IMR-90 (cell line): ENCODE measurements around the gene P3R3URF.

Experiments used
- CTCF ChIP-seq: conservative IDR thresholded peaks from 2 replicates; pipeline ENCODE4 v1.5.1; 2012; ENCODE audit warnings: mild to moderate bottlenecking, low read depth, low read length, improper control_type of control experiment
- MAFK ChIP-seq: IDR thresholded peaks from 2 replicates; pipeline ENCODE4 v1.6.1; 2012; ENCODE audit warnings: low read depth, low read length, improper control_type of control experiment
- MAZ ChIP-seq: IDR thresholded peaks from 2 replicates; pipeline ENCODE4 v1.6.1; 2012; ENCODE audit warnings: low read depth, mild to moderate bottlenecking, low read length, improper control_type of control experiment, moderate library complexity, borderline replicate concordance
- POLR2A ChIP-seq: IDR thresholded peaks from 2 replicates; pipeline ENCODE4 v1.6.1; 2012; ENCODE audit warnings: mild to moderate bottlenecking, low read depth, low read length
- SMC3 ChIP-seq: fragments of 150-350 bp; IDR thresholded peaks from 2 replicates; pipeline ENCODE4 v1.6.1; 2016; ENCODE audit warnings: low read depth, mild to moderate bottlenecking, antibody characterized with exemption, low read length, moderate library complexity

- TF ChIP-seq CTCF, result no peak
- TF ChIP-seq SMC3, result no peak
- no peak for TF ChIP-seq POLR2A
- TF ChIP-seq MAZ, result no peak
- no peak for TF ChIP-seq MAFK
These were observed 5.3 kb upstream of the P3R3URF start for GRCh38 chr1:46181343-46182260.
